ACC112 (cell line): ENCODE measurements around the gene JARID2.

ENCODE experiments used
- H2AFZ ChIP-seq: fragments of 200-600 bp; sonication (generic); one replicate; pipeline ENCODE4 v1.6.0; 2017; ENCODE audit warnings: antibody characterized with exemption, low read length; ENCODE audit not compliant: unreplicated experiment
- H3K27ac ChIP-seq: fragments of 200-600 bp; sonication (generic); 2 replicates; pipeline ENCODE4 v1.5.1; 2014; ENCODE audit warnings: low read depth, mild to moderate bottlenecking, antibody characterized with exemption, low read length, moderate library complexity
- H3K27me3 ChIP-seq: fragments of 200-600 bp; sonication (generic); 2 replicates; pipeline ENCODE4 v1.6.1; 2014; ENCODE audit warnings: mild to moderate bottlenecking, antibody characterized with exemption, low read length, moderate library complexity, mixed read lengths; ENCODE audit not compliant: insufficient read depth
- H3K36me3 ChIP-seq: fragments of 200-600 bp; sonication (generic); 2 replicates; pipeline ENCODE4 v1.6.1; 2016; ENCODE audit warnings: mild to moderate bottlenecking, antibody characterized with exemption, low read length, moderate library complexity, mixed read lengths; ENCODE audit not compliant: insufficient read depth
- H3K4me1 ChIP-seq: fragments of 200-600 bp; sonication (generic); one replicate; pipeline ENCODE4 v1.6.1; 2016; ENCODE audit warnings: low read length, mixed read lengths; ENCODE audit not compliant: insufficient read depth, unreplicated experiment, control insufficient read depth
- H3K4me3 ChIP-seq: fragments of 200-600 bp; sonication (generic); 2 replicates; pipeline ENCODE4 v1.5.1; 2014; ENCODE audit warnings: mild to moderate bottlenecking, low read depth, low read length
- H3K79me2 ChIP-seq: fragments of 200-600 bp; sonication (generic); one replicate; pipeline ENCODE4 v1.6.0; 2016; ENCODE audit warnings: low read length; ENCODE audit not compliant: control insufficient read depth, unreplicated experiment, insufficient read depth

The JARID2 gene

DNA sequence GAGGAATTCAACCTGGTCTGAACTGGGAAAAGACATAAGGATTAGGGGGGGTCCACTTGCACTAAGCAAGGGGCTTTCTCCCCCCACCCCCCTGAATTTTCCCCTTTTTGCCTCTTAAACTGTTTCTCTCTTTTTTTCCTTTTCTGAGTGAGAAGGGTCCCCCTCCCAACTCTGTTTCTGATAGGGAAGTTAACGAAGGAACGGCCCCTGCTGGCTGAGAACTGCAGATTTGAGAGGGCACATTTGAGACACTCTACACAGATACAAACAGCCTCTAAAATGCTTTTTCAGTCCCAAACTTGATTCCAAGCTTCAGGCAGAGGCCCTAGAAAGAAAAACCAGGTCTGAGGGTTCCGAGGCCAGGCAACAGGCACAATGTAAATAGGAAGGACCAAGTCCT, 91.7 kb downstream of the JARID2 start:
- Histone ChIP-seq H3K4me3 (no peak overlapping the region), H3K4me1 (peaks cover 16% of the 10 kb centered on the region), H3K27me3 (no peaks in the 10 kb centered on the region), H2AFZ (no peak overlapping the region), H3K36me3 (no peaks in the 10 kb centered on the region), H3K79me2 (peaks cover 60% of the 10 kb centered on the region), H3K27ac (no peak overlapping the region)

DNA sequence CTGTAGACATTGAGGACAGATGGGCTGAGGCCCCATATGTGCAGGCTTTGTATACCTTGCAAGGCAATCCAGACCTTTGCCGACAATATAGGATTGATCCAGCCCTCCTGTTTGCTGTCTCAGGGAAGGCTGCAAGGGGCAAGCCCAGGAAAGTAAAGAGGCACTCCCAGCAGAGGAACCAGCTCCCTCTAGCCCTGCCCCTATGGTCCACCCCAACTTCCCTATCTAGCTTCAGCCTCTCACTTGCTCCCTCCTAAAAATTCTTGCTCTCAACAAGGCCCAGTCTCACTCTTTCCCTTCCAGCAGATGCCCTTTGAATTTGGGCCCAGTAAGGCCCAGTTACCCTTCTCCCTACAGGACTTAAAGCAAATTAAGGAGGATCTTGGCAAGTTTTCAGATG, 92.6 kb downstream of the JARID2 start:
- peaks cover 59% of the 10 kb centered on the region for H3K79me2 ChIP-seq
- peaks cover 16% of the 10 kb centered on the region for H3K4me1 ChIP-seq
- H3K4me3 ChIP-seq = no peak overlapping the region
- no peak overlapping the region for H3K27ac ChIP-seq
- H2AFZ ChIP-seq = no peak overlapping the region
- no peaks in the 10 kb centered on the region for H3K27me3 ChIP-seq
- no peaks in the 10 kb centered on the region for H3K36me3 ChIP-seq

DNA sequence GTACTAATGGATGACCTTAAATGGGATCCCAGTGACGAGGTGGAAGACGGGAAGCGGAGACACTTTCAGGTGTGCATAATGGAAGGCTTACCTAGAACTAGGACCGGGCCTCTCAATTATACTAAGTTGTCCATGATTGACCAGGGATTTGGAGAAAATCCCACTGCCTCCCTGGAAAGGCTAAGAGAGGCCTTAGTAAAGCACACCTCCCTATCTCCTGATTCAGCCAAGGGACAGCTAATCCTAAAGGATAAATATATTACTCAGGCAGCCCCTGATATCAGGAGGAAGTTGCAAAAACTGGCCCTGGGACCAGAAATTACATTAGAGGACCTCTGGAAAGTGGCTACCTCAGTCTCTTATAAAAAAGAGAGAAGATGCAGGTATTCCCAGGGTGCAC, 93.2 kb downstream of the JARID2 start:
- H3K4me1 ChIP-seq = peaks cover 16% of the 10 kb centered on the region
- H3K79me2 ChIP-seq = peaks cover 60% of the 10 kb centered on the region
- no peak overlapping the region for H2AFZ ChIP-seq
- no peak overlapping the region for H3K4me3 ChIP-seq
- no peaks in the 10 kb centered on the region for H3K27me3 ChIP-seq
- H3K27ac ChIP-seq = no peak overlapping the region
- no peaks in the 10 kb centered on the region for H3K36me3 ChIP-seq

DNA sequence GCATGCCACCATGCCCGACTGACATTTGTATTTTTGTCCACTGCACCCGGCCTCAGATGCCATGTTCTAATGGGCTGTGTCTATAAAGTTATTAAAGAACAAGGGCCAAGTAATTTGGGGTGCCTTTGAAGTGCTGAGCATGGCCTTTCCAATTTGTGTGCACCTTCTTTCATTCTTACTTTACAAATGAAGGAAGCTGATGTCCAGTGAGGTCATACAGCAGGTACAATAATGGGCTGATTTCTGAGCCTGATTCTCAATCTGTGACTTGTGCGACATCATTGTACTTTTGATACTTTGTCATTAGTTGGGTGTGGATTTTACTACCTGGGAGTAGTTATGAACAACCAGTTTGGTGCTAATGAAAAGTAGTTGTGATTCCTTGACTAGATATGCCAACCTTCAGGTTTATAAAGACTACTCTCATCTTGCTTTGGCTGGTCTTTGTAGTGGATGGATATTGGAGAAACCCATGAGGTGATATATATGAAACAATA, 94.3 kb downstream of the JARID2 start:
- no peak overlapping the region for H3K27ac ChIP-seq
- H2AFZ ChIP-seq = no peak overlapping the region
- peaks cover 16% of the 10 kb centered on the region for H3K4me1 ChIP-seq
- no peaks in the 10 kb centered on the region for H3K27me3 ChIP-seq
- no peaks in the 10 kb centered on the region for H3K36me3 ChIP-seq
- no peak overlapping the region for H3K4me3 ChIP-seq
- peaks cover 59% of the 10 kb centered on the region for H3K79me2 ChIP-seq

DNA sequence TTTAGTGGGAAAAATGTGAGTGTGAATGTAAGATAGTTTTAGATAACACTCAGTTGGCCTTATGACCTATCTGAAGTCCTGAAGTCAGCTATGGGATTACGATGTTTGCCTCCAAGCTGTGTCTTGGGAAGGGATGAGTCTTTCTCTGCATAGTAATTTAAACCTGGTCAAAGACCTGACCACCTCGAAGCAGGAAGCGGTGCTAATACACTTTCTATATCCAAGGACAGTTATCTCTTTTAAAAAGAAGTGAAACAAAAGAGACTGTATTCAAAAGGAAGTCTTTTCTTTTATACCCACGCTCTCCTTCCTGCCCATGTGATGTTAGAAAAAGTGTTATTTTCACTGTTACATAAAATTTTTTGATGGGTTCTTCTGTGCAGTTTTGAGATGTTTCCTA, 94.9 kb downstream of the JARID2 start:
- no peaks in the 10 kb centered on the region for H3K27me3 ChIP-seq
- no peak overlapping the region for H2AFZ ChIP-seq
- no peak overlapping the region for H3K27ac ChIP-seq
- no peak overlapping the region for H3K4me3 ChIP-seq
- no peaks in the 10 kb centered on the region for H3K36me3 ChIP-seq
- H3K79me2 ChIP-seq = peaks cover 58% of the 10 kb centered on the region
- peaks cover 16% of the 10 kb centered on the region for H3K4me1 ChIP-seq

DNA sequence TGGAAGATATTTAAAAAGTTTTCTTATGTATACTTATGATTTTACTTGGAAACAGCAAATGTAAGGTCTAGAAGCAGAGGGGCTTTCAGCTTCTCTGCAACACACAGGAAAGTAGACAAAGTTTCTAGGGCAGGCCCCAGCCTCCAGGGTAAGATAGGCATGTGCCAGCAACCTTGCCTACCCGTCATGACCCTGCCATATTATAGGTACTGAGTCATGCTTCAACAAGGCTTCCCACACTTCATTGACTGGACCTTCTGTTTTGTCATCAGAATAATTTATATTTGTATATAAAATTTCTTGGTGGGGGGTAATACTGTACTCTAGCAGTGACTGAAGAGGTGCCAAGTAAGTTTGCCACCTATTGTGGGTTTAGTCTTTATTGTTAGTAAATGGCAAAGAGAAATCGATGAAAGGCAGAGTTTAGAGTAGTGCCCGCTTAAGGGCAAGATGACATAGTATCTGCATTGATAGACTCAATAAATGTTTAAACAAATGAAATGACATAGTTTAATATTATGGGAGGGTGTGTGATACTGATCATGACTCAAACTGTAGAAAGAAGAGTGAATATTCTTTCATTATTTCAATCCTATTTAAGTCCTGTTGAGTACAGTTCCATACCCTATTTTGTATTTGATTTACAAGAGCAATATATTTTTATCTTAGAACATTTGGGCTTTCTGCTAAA, 95.6 kb downstream of the JARID2 start:
- Histone ChIP-seq H3K4me3 (no peak overlapping the region), H3K79me2 (peaks cover 64% of the 10 kb centered on the region), H3K27me3 (no peaks in the 10 kb centered on the region), H3K36me3 (no peaks in the 10 kb centered on the region), H3K4me1 (peaks cover 16% of the 10 kb centered on the region), H2AFZ (no peak overlapping the region), H3K27ac (0 out of 2 replicates have a peak overlapping the region, but pooled peaks have one; percentile 10)

DNA sequence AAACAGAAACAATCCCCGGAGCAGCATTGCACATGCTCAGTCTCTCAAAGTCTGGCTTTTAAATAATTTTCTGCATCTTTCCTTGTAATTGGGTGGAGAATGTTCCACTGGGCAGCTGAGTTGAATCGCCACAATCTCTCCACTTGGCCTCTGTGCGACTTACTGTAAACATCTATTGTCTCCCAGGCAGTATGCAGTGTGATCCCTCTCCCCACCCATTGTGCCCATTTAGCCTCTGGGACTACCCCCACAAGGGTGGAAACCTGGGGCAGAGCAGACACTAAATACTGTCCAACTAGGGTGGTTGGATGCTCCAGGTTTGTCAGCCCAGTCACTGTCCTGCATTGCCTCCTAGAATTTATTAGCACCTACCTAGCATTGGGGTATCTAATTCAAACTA, 96.2 kb downstream of the JARID2 start:
- H3K4me1 ChIP-seq = peaks cover 16% of the 10 kb centered on the region
- H3K27me3 ChIP-seq = no peaks in the 10 kb centered on the region
- H3K27ac ChIP-seq = no peak overlapping the region
- H3K4me3 ChIP-seq = no peak overlapping the region
- H2AFZ ChIP-seq = no peak overlapping the region
- H3K36me3 ChIP-seq = no peaks in the 10 kb centered on the region
- peaks cover 66% of the 10 kb centered on the region for H3K79me2 ChIP-seq

DNA sequence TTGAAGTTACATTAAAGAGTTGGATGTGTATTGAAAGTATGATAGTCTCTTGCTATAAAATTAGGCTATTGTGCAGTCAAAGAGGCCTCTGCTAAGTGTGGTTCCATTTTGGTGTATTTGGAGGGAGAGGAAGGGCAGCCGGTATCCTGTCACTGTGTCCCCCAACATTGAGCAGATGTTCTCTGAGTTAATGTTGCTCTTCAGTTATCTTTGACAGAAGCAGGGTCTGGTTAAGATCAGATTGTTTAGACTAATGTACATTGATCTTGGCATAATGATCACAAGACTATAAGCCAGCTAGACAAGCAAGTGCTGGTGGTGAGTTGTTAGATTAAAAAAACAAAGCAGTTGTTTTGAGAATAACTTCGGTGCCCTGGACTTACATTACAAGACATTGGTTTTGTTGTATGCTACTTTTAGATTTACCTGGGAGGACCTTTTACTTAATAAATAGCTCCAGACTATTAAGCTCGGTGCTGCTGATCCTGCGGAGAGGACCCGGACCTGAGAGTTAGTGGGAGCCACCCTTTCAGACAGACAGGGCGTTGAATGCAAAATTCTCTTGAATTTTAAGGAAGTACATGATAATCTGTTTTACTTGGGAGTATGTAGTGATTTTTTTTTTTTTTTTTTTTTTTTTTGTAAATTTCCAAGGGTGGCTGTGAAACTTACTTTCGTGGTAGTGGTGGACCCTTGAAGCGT, 97.8 kb downstream of the JARID2 start:
- H3K79me2 ChIP-seq = peaks cover 59% of the 10 kb centered on the region
- H3K27me3 ChIP-seq = no peaks in the 10 kb centered on the region
- H3K36me3 ChIP-seq = no peaks in the 10 kb centered on the region
- peaks cover 16% of the 10 kb centered on the region for H3K4me1 ChIP-seq
- H3K4me3 ChIP-seq = no peak overlapping the region
- no peak overlapping the region for H3K27ac ChIP-seq
- H2AFZ ChIP-seq = no peak overlapping the region

DNA sequence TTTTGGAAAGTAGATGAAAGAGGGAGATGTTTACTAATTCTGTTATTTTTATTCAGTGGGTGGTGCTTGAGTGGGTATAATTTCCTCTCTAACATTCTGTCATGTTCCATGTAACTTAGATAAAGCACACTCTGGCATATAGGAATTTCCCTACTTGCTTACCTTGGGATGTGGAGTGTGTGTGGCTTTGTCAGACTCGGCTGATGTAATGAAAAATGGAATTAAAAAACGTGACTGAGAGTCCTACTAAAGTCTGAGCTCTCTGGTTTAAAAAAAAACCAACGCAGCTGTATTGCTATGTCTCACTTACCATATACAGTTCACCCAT, 98.3 kb downstream of the JARID2 start:
- Histone ChIP-seq H3K27me3 (no peaks in the 10 kb centered on the region), H3K4me1 (peaks cover 16% of the 10 kb centered on the region), H3K79me2 (peaks cover 61% of the 10 kb centered on the region), H2AFZ (no peak overlapping the region), H3K27ac (no peak overlapping the region), H3K4me3 (no peak overlapping the region), H3K36me3 (no peaks in the 10 kb centered on the region)

DNA sequence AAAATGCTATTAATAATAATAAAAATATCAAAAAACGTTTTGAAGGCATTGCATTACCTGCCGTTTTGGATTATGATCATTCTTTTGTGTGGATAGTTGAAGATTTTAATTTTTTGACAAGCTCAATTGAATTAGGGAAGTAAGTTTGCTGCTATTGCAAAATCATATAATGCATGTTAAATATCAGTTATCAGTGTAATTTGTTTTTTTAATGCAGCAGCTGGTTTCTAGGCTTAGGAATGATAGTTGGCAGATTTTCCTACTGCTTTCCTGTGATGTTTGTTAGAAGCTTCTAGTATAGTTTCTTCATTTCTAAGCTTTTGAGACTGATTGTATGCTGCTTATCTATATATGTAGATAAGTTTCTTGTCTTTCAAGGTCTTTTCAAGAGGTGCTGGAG, 99.0 kb downstream of the JARID2 start:
- peaks cover 61% of the 10 kb centered on the region for H3K79me2 ChIP-seq
- H3K4me3 ChIP-seq = no peak overlapping the region
- H3K27ac ChIP-seq = no peak overlapping the region
- H3K4me1 ChIP-seq = peaks cover 16% of the 10 kb centered on the region
- H2AFZ ChIP-seq = no peak overlapping the region
- no peaks in the 10 kb centered on the region for H3K27me3 ChIP-seq
- H3K36me3 ChIP-seq = no peaks in the 10 kb centered on the region

DNA sequence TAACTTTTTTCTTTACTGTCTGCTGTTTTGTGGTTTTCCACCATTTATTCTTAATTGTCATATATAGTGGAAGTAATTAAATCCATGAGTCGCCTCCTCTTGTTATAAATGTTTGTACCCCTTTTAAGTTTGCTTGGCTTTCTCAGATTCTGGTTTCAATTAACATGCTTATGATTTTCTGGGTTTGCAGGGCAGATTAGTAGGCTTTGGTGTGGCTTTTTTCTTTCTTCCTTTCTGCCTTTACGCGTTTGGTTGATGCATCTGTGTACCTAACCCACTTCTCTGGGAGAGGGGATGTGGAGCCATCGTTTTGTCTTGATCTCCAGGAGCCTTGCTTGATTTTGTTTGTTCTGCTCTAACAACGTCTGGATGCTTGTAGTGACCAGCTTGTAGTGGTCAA, 100.4 kb downstream of the JARID2 start:
- Histone ChIP-seq H3K4me1 (peaks cover 16% of the 10 kb centered on the region), H3K79me2 (peaks cover 49% of the 10 kb centered on the region), H3K27ac (no peak overlapping the region), H2AFZ (no peak overlapping the region), H3K27me3 (no peaks in the 10 kb centered on the region), H3K4me3 (no peak overlapping the region), H3K36me3 (no peaks in the 10 kb centered on the region)
